Endothelial cell (in vitro differentiated cells): ENCODE results near the gene FAM193B. TPM values are rescaled to one million over a fixed set of nuclear protein-coding genes. Genes with fewer than 3 reads are reported as not detected.

Experiments
- DNase-seq: peaks from one replicate; pipeline ENCODE4 v3.0.0; 2021; ENCODE audit warnings: low spot score
- H3K27ac Mint-ChIP-seq: one replicate; pipeline ENCODE4 v1.8.0; 2021; ENCODE audit warnings: mixed read lengths, inconsistent platforms; ENCODE audit not compliant: unreplicated experiment
- H3K27me3 Mint-ChIP-seq: one replicate; pipeline ENCODE4 v1.8.0; 2021; ENCODE audit warnings: mild to moderate bottlenecking, moderate library complexity, mixed read lengths, inconsistent platforms; ENCODE audit not compliant: unreplicated experiment
- H3K36me3 Mint-ChIP-seq: one replicate; pipeline ENCODE4 v1.8.0; 2021; ENCODE audit warnings: mild to moderate bottlenecking, low read depth, mixed read lengths, inconsistent platforms; ENCODE audit not compliant: unreplicated experiment
- H3K4me1 Mint-ChIP-seq: one replicate; pipeline ENCODE4 v1.8.0; 2021; ENCODE audit warnings: mild to moderate bottlenecking, mixed read lengths, inconsistent platforms; ENCODE audit not compliant: unreplicated experiment
- H3K4me3 Mint-ChIP-seq: one replicate; pipeline ENCODE4 v1.8.0; 2021; ENCODE audit warnings: mild to moderate bottlenecking, mixed read lengths, inconsistent platforms; ENCODE audit not compliant: unreplicated experiment
- H3K9me3 Mint-ChIP-seq: one replicate; pipeline ENCODE4 v1.8.0; 2021; ENCODE audit warnings: mixed read lengths, inconsistent platforms; ENCODE audit not compliant: unreplicated experiment
- total RNA-seq: library from RNA; stranded (reverse); fragmentation: NEBNext Ultra II Directional; extraction: Animal tissue kit (Norgen Biotek cat#: 25700); gene quantifications from one replicate; pipeline ENCODE4 v1.2.1, GENCODE V29; 2021; ENCODE audit not compliant: unreplicated experiment
- TF ChIP-seq, protein P1 (sequence below): fragments of 200-600 bp; sonication (generic); IDR thresholded peaks from one replicate; pipeline ENCODE4 v1.5.0; 2021; ENCODE audit warnings: antibody characterized with exemption; ENCODE audit not compliant: unreplicated experiment

FAM193B gene
- total RNA-seq, 1 donor from 2014 or later = 97.6 TPM

GRCh38 chr5:177598477-177598876 lies 44.1 kb upstream of the FAM193B start:
- H3K27ac Mint-ChIP-seq = no peak overlapping the region
- peaks cover 14% of the 10 kb centered on the region for H3K4me1 Mint-ChIP-seq
- H3K4me3 Mint-ChIP-seq = peak overlapping the region; percentile 69
- H3K27me3 Mint-ChIP-seq = peaks cover 4% of the 10 kb centered on the region
- peaks cover 39% of the 10 kb centered on the region for H3K36me3 Mint-ChIP-seq
- no peak for DNase-seq
- H3K9me3 Mint-ChIP-seq = no peaks in the 10 kb centered on the region
- TF ChIP-seq, protein P1, sequence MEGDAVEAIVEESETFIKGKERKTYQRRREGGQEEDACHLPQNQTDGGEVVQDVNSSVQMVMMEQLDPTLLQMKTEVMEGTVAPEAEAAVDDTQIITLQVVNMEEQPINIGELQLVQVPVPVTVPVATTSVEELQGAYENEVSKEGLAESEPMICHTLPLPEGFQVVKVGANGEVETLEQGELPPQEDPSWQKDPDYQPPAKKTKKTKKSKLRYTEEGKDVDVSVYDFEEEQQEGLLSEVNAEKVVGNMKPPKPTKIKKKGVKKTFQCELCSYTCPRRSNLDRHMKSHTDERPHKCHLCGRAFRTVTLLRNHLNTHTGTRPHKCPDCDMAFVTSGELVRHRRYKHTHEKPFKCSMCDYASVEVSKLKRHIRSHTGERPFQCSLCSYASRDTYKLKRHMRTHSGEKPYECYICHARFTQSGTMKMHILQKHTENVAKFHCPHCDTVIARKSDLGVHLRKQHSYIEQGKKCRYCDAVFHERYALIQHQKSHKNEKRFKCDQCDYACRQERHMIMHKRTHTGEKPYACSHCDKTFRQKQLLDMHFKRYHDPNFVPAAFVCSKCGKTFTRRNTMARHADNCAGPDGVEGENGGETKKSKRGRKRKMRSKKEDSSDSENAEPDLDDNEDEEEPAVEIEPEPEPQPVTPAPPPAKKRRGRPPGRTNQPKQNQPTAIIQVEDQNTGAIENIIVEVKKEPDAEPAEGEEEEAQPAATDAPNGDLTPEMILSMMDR = no peak

- Mint-ChIP-seq H3K36me3 (peaks cover 36% of the 10 kb centered on the region), H3K9me3 (no peaks in the 10 kb centered on the region), H3K27me3 (peaks cover 3% of the 10 kb centered on the region), H3K4me3 (no peak overlapping the region), H3K4me1 (peaks cover 21% of the 10 kb centered on the region), H3K27ac (no peak overlapping the region)
- TF ChIP-seq, protein P1 = no peak
- no peak for DNase-seq
These were observed 42.4 kb upstream of the FAM193B start for GRCh38 chr5:177596775-177597238.

DNA sequence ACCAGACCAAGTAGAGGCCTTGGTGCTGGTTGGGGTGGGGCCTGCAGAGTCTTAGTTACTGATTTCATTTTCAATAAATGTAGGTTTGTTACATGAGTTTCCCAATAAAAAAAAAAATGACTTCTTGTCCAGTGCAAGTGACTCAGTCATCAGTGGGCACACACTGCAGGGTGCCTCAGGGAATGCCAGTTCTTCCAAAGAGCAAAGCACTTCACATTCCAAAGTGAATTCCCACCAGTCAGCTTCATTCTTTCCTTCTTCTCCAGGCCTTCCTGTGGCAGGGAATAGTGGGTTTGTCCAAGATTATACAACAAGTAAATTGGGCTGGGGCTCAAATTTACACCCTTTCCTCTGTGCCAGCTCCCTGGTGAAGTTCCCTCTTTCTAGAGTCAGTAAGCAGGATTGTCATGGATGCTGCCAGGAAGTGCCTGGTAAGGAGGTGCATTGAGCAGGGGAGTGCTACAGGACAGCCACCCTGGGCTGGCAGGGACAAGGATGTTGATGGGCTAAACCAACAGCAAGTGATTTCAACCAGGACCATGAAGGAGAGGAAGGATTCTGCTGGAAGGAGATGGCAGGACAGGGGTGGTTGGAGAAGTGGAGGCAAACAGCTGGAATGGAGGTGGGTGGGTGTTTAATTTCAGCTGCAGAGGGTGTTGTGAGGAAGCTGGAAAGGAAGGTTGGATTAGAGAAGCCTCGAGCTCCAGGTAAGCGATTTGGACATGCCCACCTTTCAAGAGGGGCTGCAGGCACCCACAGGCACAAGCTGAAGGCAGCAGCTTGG lies 41.8 kb upstream of the FAM193B start:
- Mint-ChIP-seq H3K4me1 (peaks cover 21% of the 10 kb centered on the region), H3K27me3 (peaks cover 5% of the 10 kb centered on the region), H3K9me3 (no peaks in the 10 kb centered on the region), H3K27ac (no peak overlapping the region), H3K36me3 (peaks cover 36% of the 10 kb centered on the region), H3K4me3 (peak overlapping the region; percentile 47)
- TF ChIP-seq, protein P1 = no peak
- DNase-seq = no peak

- Mint-ChIP-seq H3K27ac (no peak overlapping the region), H3K4me1 (peaks cover 12% of the 10 kb centered on the region)
These were observed 40.7 kb upstream of the FAM193B start for GRCh38 chr5:177595026-177595585.

More at GRCh38 chr5:177595026-177595585, 40.7 kb upstream of the FAM193B start:
- no peak for DNase-seq
- Mint-ChIP-seq H3K4me3 (no peak overlapping the region), H3K36me3 (peaks cover 28% of the 10 kb centered on the region), H3K27me3 (peaks cover 2% of the 10 kb centered on the region), H3K9me3 (no peaks in the 10 kb centered on the region)
- TF ChIP-seq, protein P1 = no peak
